ENCODE measurements around the gene SLC4A1. TPM values are rescaled to one million over a fixed set of nuclear protein-coding genes. Genes with fewer than 3 reads are reported as not detected.

SLC4A1 gene
- total and polyA plus RNA-seq, 2 experiments from 2014 or later = not detected

DNA sequence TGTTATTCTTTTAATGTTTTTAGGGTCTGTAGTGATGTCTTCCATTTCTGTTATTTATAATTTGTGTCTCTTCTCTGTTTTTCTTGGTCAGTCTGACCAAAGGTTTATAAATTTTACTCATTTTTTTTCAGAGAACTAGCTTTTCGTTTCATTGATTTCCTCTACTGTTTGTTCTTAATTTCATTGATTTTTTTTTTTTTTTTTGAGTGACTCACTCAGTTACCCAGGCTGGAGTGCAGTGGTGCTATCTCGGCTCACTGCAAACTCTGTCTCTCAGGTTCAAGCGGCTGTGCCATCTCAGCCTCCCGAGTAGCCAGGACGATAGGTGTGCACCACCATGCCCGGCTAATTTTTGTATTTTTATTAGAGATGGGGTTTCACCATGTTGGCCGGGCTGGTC lies 35.9 kb downstream of the SLC4A1 start (continued):
- TF ChIP-seq STAT1 (IDR thresholded peaks at IDR 0.05; ENCODE audit: unreplicated experiment) (no peak), ZNF114 (CRISPR knock-in tag; IDR thresholded peaks at IDR 0.05) (no peak), JUNB (IDR thresholded peaks at IDR 0.05; ENCODE audit: unreplicated experiment) (no peak), REST (IDR thresholded peaks at IDR 0.05; ENCODE audit: unreplicated experiment) (no peak), CTCF (conservative IDR thresholded peaks at IDR 0.05; ENCODE audit: low read depth in 2 of 2) (no peak), NANOG (IDR thresholded peaks at IDR 0.05; ENCODE audit: borderline replicate concordance) (no peak)
- TF ChIP-seq, protein P1, sequence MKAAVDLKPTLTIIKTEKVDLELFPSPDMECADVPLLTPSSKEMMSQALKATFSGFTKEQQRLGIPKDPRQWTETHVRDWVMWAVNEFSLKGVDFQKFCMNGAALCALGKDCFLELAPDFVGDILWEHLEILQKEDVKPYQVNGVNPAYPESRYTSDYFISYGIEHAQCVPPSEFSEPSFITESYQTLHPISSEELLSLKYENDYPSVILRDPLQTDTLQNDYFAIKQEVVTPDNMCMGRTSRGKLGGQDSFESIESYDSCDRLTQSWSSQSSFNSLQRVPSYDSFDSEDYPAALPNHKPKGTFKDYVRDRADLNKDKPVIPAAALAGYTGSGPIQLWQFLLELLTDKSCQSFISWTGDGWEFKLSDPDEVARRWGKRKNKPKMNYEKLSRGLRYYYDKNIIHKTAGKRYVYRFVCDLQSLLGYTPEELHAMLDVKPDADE (IDR thresholded peaks at IDR 0.05) = no peak

DNA sequence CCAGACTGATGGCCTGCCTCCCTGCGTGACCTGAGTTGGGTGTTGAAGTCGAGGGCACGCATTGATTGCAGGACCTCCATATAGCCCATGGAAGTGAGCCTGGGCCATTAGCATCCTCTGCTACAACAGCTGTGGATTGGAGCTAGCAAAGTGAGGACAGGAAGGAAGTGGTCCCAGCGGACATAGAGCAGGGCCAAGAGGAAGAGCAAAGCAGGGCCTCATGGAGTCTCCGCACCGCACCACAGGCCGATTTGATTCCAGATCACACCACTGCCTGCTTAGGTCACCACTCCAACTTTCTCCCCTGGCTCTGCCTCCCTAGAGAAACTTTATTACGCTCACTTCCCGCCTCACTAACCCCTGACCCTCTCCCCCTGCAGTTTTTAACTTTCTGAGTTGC lies 37.8 kb downstream of the SLC4A1 start:
- no peaks in the 10 kb centered on the region for H4K20me1 ChIP-seq (replicated peaks; ENCODE audit: insufficient read depth)
- no peaks in the 10 kb centered on the region for H3K27me3 ChIP-seq (ENCODE audit: insufficient read depth)
- no peaks in the 10 kb centered on the region for H3K36me3 Mint-ChIP-seq (ENCODE audit: low read depth)
- TF ChIP-seq EZH2 (IDR thresholded peaks at IDR 0.05; ENCODE audit: low read depth, unreplicated experiment) = no peak
- no peak for TF ChIP-seq JUNB (IDR thresholded peaks at IDR 0.05; ENCODE audit: unreplicated experiment)
- TF ChIP-seq EZH2phosphoT487 (IDR thresholded peaks at IDR 0.05; ENCODE audit: unreplicated experiment) = no peak
- TF ChIP-seq, protein P1 (IDR thresholded peaks at IDR 0.05) = no peak
- no peak for TF ChIP-seq REST (IDR thresholded peaks at IDR 0.05; ENCODE audit: unreplicated experiment)
- no peak for TF ChIP-seq POLR2AphosphoS5 (IDR thresholded peaks at IDR 0.05; ENCODE audit: low read depth)
- no peak for TF ChIP-seq NANOG (IDR thresholded peaks at IDR 0.05; ENCODE audit: borderline replicate concordance)
- TF ChIP-seq ZNF114 (CRISPR knock-in tag; IDR thresholded peaks at IDR 0.05) = no peak
- TF ChIP-seq CREB1 (CRISPR knock-in tag; IDR thresholded peaks at IDR 0.05; ENCODE audit: low read depth) = no peak
- no peak for TF ChIP-seq CTCF (conservative IDR thresholded peaks at IDR 0.05; ENCODE audit: low read depth in 2 of 2)

More for the DNA sequence above, 37.8 kb downstream of the SLC4A1 start:
- H3K4me1 ChIP-seq (ENCODE audit: insufficient read depth) = no peaks in the 10 kb centered on the region
- no peaks in the 10 kb centered on the region for H3K9me2 ChIP-seq (ENCODE audit: insufficient read depth)
- Mint-ChIP-seq H3K27ac (no peak overlapping the region), H3K27me3 (ENCODE audit: insufficient read depth, low read depth, poor library complexity) (peaks cover 8% of the 10 kb centered on the region), H3K9me3 (no peaks in the 10 kb centered on the region), H3K4me1 (no peaks in the 10 kb centered on the region), H3K4me3 (no peak overlapping the region)
- no peak overlapping the region for H3K27ac ChIP-seq (ENCODE audit: low read depth)
- ATAC-seq (no peak), DNase-seq (ENCODE audit: low spot score) (no peak)
- H3F3A ChIP-seq (replicated peaks; ENCODE audit: low read depth) = no peaks in the 10 kb centered on the region
- H3K36me3 ChIP-seq (ENCODE audit: insufficient read depth) = no peaks in the 10 kb centered on the region
- no peak overlapping the region for H3K4me2 ChIP-seq
- H3K4me3 ChIP-seq = no peak overlapping the region
- H2AFZ ChIP-seq = peak overlapping the region; percentile 43; the same call in 1 of the 2 replicates
- no peaks in the 10 kb centered on the region for H3K79me2 ChIP-seq (replicated peaks; ENCODE audit: insufficient read depth)

All from GM23338 (cell line).